Endothelial cell of umbilical vein (primary cell): ENCODE measurements around the gene TNIK. TPM values are rescaled to one million over a fixed set of nuclear protein-coding genes. Genes with fewer than 3 reads are reported as not detected.

Experiments
- BruUV-seq: library from RNA; stranded (reverse); fragments of 400-500 nt; replicated peaks from 2 replicates; lab custom pipeline; 2021; lab: Mats Ljungman, UMichigan
- CTCF ChIA-PET: fragments of 300-600, 350-600 bp; sonication (Branson Sonifier 250); formaldehyde crosslinking; loops from one replicate; lab custom pipeline; 2021; ENCODE audit warnings: antibody characterized with exemption, inconsistent platforms; lab: Charles Lee
- POLR2A ChIA-PET: fragments of 300-600, 350-600 bp; sonication (Branson Sonifier 250); formaldehyde crosslinking; loops from one replicate; lab custom pipeline; 2021; ENCODE audit warnings: antibody characterized with exemption, inconsistent platforms; lab: Charles Lee
- DNase-seq: peaks from one replicate; pipeline ENCODE4 v3.0.0-alpha.2; 2011; ENCODE audit warnings: low read depth, low spot score
- FAIRE-seq: peaks from 2 replicates; lab custom pipeline; 2011; peaks lifted over from hg19 to GRCh38; lab: Jason Lieb, UNC
- H2AFZ ChIP-seq: 2 replicates; pipeline ENCODE4 v1.6.0; 2012; ENCODE audit warnings: low read depth, low read length, control low read depth, inconsistent platforms
- H3K27ac ChIP-seq: 2 replicates; pipeline ENCODE4 v1.5.1; 2011; ENCODE audit warnings: low read depth, mild to moderate bottlenecking, control low read depth, low read length, moderate library complexity; ENCODE audit not compliant: insufficient read depth
- H3K27me3 ChIP-seq, 2 experiments: 2 replicates each; pipeline versions ENCODE4 v1.6.0 to v1.6.1; 2011; ENCODE audit warnings: low read length in 2 of 2, mixed read lengths in 1 of 2; ENCODE audit not compliant: control insufficient read depth in 2 of 2, insufficient read depth in 2 of 2
- H3K36me3 ChIP-seq, 2 experiments: 2 replicates in 1 of 2; 3 replicates in 1 of 2; pipeline ENCODE4 v1.5.1; 2011; ENCODE audit warnings: low read length in 2 of 2, mild to moderate bottlenecking in 1 of 2, moderate library complexity in 1 of 2; ENCODE audit not compliant: control insufficient read depth in 2 of 2, insufficient read depth in 2 of 2; ENCODE audit errors: extremely low read depth in 1 of 2
- H3K4me1 ChIP-seq: 3 replicates; pipeline ENCODE4 v1.5.1; 2011; ENCODE audit warnings: mild to moderate bottlenecking, low read length; ENCODE audit not compliant: control insufficient read depth, insufficient read depth; ENCODE audit errors: extremely low read depth
- H3K4me2 ChIP-seq: 2 replicates; pipeline ENCODE4 v1.6.1; 2011; ENCODE audit warnings: low read length, control low read depth, mixed read lengths; ENCODE audit not compliant: insufficient read depth
- H3K4me3 ChIP-seq, 3 experiments: fragments of 200-600 bp in 1 of 3; sonication (generic), shearing (Covaris generic) in 1 of 3; replicated peaks in 1 of 3; 2 replicates each; pipeline ENCODE4 v1.5.1; 2011 to 2016; ENCODE audit warnings: control low read depth in 3 of 3, low read length in 3 of 3, mild to moderate bottlenecking in 2 of 3, inconsistent platforms in 1 of 3, low read depth in 1 of 3, moderate library complexity in 1 of 3; ENCODE audit not compliant: insufficient read depth in 1 of 3
- H3K79me2 ChIP-seq: 2 replicates; pipeline ENCODE4 v1.6.0; 2012; ENCODE audit warnings: low read length, inconsistent platforms; ENCODE audit not compliant: control insufficient read depth, insufficient read depth
- H3K9ac ChIP-seq: replicated peaks from 2 replicates; pipeline ENCODE3; 2011; ENCODE audit warnings: low read length, control low read depth; ENCODE audit not compliant: insufficient read depth; ENCODE audit errors: extremely low read depth
- H3K9me1 ChIP-seq: replicated peaks from 3 replicates; pipeline ENCODE4 v1.6.0; 2011; ENCODE audit warnings: mild to moderate bottlenecking, low read length; ENCODE audit not compliant: control insufficient read depth, insufficient read depth; ENCODE audit errors: extremely low read depth
- H3K9me3 ChIP-seq: replicated peaks from 2 replicates; pipeline ENCODE4 v1.5.1; 2012; ENCODE audit warnings: low read length, inconsistent platforms; ENCODE audit not compliant: control insufficient read depth, insufficient read depth
- H4K20me1 ChIP-seq: replicated peaks from 2 replicates; pipeline ENCODE3; 2011; ENCODE audit warnings: mild to moderate bottlenecking, low read length; ENCODE audit not compliant: control insufficient read depth, insufficient read depth; ENCODE audit errors: extremely low read depth
- EZH2 ChIP-seq: IDR thresholded peaks from 2 replicates; pipeline ENCODE4 v1.6.1; 2012; ENCODE audit warnings: borderline replicate concordance, low read depth, mild to moderate bottlenecking, moderate library complexity, low read length, inconsistent platforms; ENCODE audit not compliant: severe bottlenecking
- FOS ChIP-seq: IDR thresholded peaks from 2 replicates; pipeline ENCODE4 v1.6.1; 2011; ENCODE audit warnings: mild to moderate bottlenecking, low read length, moderate library complexity, borderline replicate concordance; ENCODE audit not compliant: insufficient read depth
- GATA2 ChIP-seq: IDR thresholded peaks from 2 replicates; pipeline ENCODE4 v1.7.0; 2011; ENCODE audit warnings: low read depth, mild to moderate bottlenecking, moderate library complexity, mixed read lengths, low read length; ENCODE audit not compliant: insufficient read length, insufficient read depth
- JUN ChIP-seq: IDR thresholded peaks from 2 replicates; pipeline ENCODE4 v1.6.1; 2011; ENCODE audit warnings: borderline replicate concordance, low read depth; ENCODE audit not compliant: insufficient read length, insufficient read depth
- MYC ChIP-seq: IDR thresholded peaks from one replicate; pipeline ENCODE4 v1.6.1; 2011; ENCODE audit warnings: mild to moderate bottlenecking, low read depth, low read length
- POLR2A ChIP-seq: IDR thresholded peaks from 2 replicates; pipeline ENCODE4 v1.6.1; 2012; ENCODE audit warnings: low read depth, mild to moderate bottlenecking, control low read depth, low read length
- POLR2AphosphoS5 ChIP-seq: IDR thresholded peaks from 2 replicates; pipeline ENCODE4 v1.6.1; 2012; ENCODE audit warnings: low read depth, mild to moderate bottlenecking, control low read depth, low read length, moderate library complexity; ENCODE audit not compliant: insufficient read depth
- dilution Hi-C: fragments of 300-500 bp; cut with MboI; formaldehyde crosslinking; loops from one replicate; pipeline ENCODE4 v1.15.0; 2019; ENCODE audit warnings: low sequenced_read_pairs; ENCODE audit not compliant: extremely low pct_ligation_motif_present
- intact Hi-C: fragments of 100-400 bp; cut with micrococcal nuclease; formaldehyde crosslinking; loops from one replicate; pipeline ENCODE4 v1.10.0; 2022
- polyA plus RNA-seq, 4 experiments: library from polyadenylated mRNA; depleted of rRNA in 3 of 4; stranded (reverse) in 3 of 4; unstranded in 1 of 4; fragments of >200 nt; gene quantifications; 2 replicates each; pipeline versions ENCODE4 v1.2.1 to v1.2.3, GENCODE V29; 2011 to 2012; ENCODE audit warnings: missing spikeins in 1 of 4
- total RNA-seq: library from RNA; stranded (reverse); gene quantifications from 2 replicates; pipeline ENCODE4 v1.2.3, GENCODE V29; 2021
- TF ChIP-seq, protein P1 (sequence below): IDR thresholded peaks from 2 replicates; pipeline ENCODE4 v1.6.1; 2011; ENCODE audit not compliant: insufficient read depth, insufficient read length
- TF ChIP-seq, protein P2 (sequence below), 2 donors: IDR thresholded peaks; 1 replicate in 1 of 2; 2 replicates in 1 of 2; pipeline ENCODE4 v1.5.1; 2011; ENCODE audit warnings: low read length in 2 of 2, mild to moderate bottlenecking in 2 of 2, moderate library complexity in 2 of 2, control low read depth in 1 of 2, inconsistent platforms in 1 of 2, low read depth in 1 of 2; ENCODE audit not compliant: insufficient read depth in 1 of 2; ENCODE audit errors: extremely low read depth in 1 of 2

TNIK gene
- total and polyA plus RNA-seq, 2 donors (not counting 3 experiments of a cell fraction or from before 2014, with no cell fraction given): 10.9 to 39.7 TPM

DNA sequence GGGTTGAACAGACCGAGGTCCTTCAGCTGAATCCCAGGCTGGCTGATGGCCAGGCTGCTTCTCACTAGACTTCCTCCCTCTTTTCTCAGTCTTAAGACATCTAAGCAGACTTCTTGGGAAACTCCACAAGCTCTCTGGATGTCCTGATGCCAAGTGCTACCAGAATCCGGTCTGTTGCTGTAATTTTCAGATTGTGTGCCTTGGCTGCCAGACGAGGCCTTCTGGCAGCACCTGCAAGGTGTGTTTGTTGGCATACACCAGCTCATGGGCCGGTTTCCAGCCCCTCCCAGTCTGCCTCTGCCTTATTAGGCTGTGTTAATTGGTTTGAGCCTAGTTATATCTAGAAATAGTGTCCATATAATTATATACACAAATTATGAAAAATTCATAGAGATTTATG lies 120.6 kb downstream of the TNIK start:
- ChIA-PET CTCF (interaction anchor here (1.9 kb wide), 1 partner anchor 8 kb away, joined by 7 read pairs; no protein-coding TSS in a partner anchor), POLR2A (no interaction called here)
- Histone ChIP-seq H3K36me3 (no peaks in the 10 kb centered on the region), H3K79me2 (no peaks in the 10 kb centered on the region), H3K27ac (no peak overlapping the region), H3K4me1 (peaks cover under 1% of the 10 kb centered on the region), H3K4me2 (no peak overlapping the region), H3K9me3 (no peaks in the 10 kb centered on the region), H2AFZ (no peak overlapping the region), H3K4me3 (no peak overlapping the region), H3K9me1 (no peaks in the 10 kb centered on the region), H3K27me3 (no peaks in the 10 kb centered on the region), H3K9ac (no peak overlapping the region), H4K20me1 (no peaks in the 10 kb centered on the region)
- no TSS peak for BruUV-seq
- intact Hi-C loops (no loop called here), dilution Hi-C loops (no loop called here)
- DNase-seq (no peak), FAIRE-seq (no peak)
- TF ChIP-seq MYC (no peak), POLR2AphosphoS5 (no peak), POLR2A (no peak), FOS (no peak)

DNA sequence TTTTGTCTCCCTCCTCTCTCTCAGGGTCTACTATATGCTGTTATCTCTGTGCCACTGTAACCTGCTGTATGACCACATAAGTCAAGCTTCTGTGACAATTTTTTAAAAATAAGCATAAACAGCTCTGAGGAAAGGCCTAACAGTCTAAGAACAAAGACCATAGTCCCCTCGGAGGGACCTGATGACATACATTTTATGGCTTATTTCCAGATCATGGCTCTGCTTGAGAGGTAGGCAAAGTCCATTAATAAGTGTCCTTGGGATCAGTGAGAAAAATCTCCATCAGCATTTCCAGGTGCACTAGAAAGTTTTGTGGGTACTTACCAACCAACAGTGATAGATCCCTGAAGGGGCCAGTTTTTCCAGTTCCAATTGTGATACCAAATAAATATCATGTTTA lies 123.8 kb downstream of the TNIK start:
- H2AFZ ChIP-seq: no peak overlapping the region
- peaks cover 11% of the 10 kb centered on the region for H3K4me1 ChIP-seq
- no peaks in the 10 kb centered on the region for H3K79me2 ChIP-seq
- H3K9ac ChIP-seq: no peak overlapping the region
- no peaks in the 10 kb centered on the region for H4K20me1 ChIP-seq
- TF ChIP-seq MYC: no peak
- TF ChIP-seq, protein P1, sequence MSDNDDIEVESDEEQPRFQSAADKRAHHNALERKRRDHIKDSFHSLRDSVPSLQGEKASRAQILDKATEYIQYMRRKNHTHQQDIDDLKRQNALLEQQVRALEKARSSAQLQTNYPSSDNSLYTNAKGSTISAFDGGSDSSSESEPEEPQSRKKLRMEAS: no peak
- TF ChIP-seq POLR2A: no peak
- TF ChIP-seq, protein P2, sequence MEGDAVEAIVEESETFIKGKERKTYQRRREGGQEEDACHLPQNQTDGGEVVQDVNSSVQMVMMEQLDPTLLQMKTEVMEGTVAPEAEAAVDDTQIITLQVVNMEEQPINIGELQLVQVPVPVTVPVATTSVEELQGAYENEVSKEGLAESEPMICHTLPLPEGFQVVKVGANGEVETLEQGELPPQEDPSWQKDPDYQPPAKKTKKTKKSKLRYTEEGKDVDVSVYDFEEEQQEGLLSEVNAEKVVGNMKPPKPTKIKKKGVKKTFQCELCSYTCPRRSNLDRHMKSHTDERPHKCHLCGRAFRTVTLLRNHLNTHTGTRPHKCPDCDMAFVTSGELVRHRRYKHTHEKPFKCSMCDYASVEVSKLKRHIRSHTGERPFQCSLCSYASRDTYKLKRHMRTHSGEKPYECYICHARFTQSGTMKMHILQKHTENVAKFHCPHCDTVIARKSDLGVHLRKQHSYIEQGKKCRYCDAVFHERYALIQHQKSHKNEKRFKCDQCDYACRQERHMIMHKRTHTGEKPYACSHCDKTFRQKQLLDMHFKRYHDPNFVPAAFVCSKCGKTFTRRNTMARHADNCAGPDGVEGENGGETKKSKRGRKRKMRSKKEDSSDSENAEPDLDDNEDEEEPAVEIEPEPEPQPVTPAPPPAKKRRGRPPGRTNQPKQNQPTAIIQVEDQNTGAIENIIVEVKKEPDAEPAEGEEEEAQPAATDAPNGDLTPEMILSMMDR (IDR thresholded peaks at IDR 0.05; ENCODE audit: extremely low read depth in 1 of 2, insufficient read depth in 1 of 2, low read depth in 1 of 2, low read length in 2 of 2): no peak
- no peak for TF ChIP-seq JUN
- TF ChIP-seq FOS: no peak
- no peak for TF ChIP-seq POLR2AphosphoS5
- TF ChIP-seq GATA2: no peak
- TF ChIP-seq EZH2: no peak
- intact Hi-C loops: no loop called here
- POLR2A ChIA-PET: no interaction called here
- H3K9me1 ChIP-seq: no peaks in the 10 kb centered on the region
- BruUV-seq: no TSS peak
- H3K36me3 ChIP-seq: no peaks in the 10 kb centered on the region
- dilution Hi-C loops: no loop called here
- no peak overlapping the region for H3K4me3 ChIP-seq
- no peak overlapping the region for H3K27ac ChIP-seq
- H3K27me3 ChIP-seq: no peaks in the 10 kb centered on the region
- H3K4me2 ChIP-seq: no peak overlapping the region
- no peak for FAIRE-seq
- DNase-seq: no peak
- CTCF ChIA-PET: interaction anchor here (0.5 to 1.0 kb wide), 3 partner anchors 11 to 95 kb away, joined by 3 to 4 read pairs (median 4); no protein-coding TSS in a partner anchor
- no peaks in the 10 kb centered on the region for H3K9me3 ChIP-seq
